GM18520 (cell line): ENCODE data around the gene UBE2O.

ENCODE experiments used
- ATAC-seq: cut with Tn5 transposase; IDR thresholded peaks from one replicate; pipeline ENCODE4 v1.9.1; 2021; ENCODE audit not compliant: unreplicated experiment

The UBE2O gene

DNA sequence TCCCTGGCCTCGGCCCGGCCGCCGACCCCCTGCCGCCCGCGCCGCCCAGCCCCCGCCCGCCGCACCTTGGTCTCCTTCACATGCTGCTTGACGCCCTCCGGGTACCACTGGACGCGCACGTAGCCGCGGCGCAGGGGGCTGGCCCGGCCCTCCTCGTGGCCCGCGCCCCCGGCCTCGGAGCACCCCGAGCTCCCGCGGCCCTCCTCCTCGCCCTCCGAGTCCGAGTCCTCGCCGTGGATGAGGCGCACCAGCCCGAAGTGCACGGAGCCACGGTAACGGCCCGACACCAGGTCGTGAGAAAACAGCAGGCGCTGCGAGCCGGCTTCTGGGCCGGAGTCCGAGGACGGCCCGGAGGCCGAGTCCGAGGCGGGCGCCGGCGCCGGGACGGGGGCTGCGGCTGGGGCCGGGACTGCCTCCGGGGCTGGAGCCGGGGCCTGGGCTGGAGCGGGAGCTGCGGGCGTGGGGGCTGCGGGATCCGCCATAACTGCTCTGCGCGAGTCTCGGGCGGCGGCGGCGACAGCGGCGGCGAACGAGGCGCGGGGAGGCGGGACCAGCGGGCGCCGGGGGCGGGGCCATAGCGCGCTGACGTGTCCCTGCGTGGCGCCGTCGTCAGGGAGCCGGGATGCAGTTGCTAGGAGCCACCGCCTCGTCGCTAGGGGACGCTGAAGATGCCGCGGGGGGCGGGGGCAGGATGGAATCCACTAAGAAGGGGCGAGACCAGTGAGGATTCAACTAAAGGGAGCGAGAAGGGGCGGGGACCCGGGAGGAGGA, at the start of gene UBE2O:
Gene UBE2O (minus strand): TSS at position 493 of the 771 bp plus-strand sequence. CDS start 11 bp downstream, at position 482.
- ATAC-seq: peak; percentile 91

- ATAC-seq: no peak
Measured at GRCh38 chr17:76501827-76502307, 48.9 kb upstream of the UBE2O start.

GRCh38 chr17:76501018-76501826, 48.3 kb upstream of the UBE2O start, which contains the start of gene RHBDF2:
Gene RHBDF2 (minus strand): TSS chr17:76501423. CDS start chr17:76481524, 19,899 bp downstream.
- ATAC-seq: peak; percentile 35

- ATAC-seq: peak; percentile 2
Measured at GRCh38 chr17:76500747-76501017, 47.7 kb upstream of the UBE2O start.

DNA sequence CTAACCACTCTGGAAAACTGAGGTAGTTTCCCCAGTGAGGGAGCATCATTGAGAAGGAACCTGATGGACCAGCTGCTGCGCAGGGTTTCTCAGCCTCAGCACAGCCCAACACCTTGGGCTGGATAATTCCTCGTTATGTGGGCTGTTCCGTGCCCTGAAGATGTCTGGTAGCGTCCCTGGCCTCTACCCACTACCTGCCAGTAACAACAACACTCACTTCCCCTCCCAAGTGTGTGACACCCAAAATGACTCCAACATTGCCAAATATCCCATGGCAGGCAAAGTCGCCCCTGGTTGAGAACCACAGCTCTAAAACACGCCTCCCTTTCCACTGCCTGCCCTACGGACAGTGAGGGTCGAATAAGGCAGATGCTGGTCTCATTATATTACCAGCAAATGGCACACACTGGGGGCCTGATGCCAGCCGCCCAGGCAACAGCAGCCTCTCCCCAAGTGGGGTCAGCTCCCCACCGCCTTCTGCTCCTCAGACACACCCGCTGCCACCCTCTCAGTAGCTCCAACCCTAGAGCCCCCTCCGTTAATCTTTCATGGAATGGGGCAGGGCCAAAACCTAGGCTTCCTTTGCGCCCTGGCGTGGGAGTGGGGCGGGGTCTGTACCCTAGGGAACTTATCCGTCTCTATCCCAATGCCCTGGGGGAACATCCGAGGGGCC, 47.3 kb upstream of the UBE2O start:
- no peak for ATAC-seq

DNA sequence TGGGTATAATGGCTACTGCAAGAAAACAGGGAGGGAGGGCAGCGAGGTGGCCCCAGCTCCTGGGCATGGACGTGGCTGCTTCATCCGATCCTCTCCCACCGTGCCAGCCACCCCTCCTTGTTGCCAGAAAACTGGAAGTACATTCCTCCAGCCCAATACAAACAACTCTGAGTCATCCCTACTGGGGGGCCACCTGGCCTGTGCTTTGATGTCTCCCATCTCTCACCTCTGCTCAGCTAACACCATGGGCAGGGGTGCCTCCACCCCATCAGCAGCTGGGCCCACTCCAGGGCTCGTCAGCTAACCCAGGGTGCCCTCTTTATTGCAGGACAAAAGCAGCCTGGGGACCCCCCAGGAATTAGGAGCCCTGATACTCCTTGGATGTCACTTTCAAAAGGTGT, 46.3 kb upstream of the UBE2O start:
- ATAC-seq: no peak

GRCh38 chr17:76498876-76499251, 45.9 kb upstream of the UBE2O start:
- ATAC-seq: no peak

GRCh38 chr17:76497979-76498875, 45.3 kb upstream of the UBE2O start:
- no peak for ATAC-seq

GRCh38 chr17:76497699-76497978, 44.7 kb upstream of the UBE2O start:
- ATAC-seq: no peak

DNA sequence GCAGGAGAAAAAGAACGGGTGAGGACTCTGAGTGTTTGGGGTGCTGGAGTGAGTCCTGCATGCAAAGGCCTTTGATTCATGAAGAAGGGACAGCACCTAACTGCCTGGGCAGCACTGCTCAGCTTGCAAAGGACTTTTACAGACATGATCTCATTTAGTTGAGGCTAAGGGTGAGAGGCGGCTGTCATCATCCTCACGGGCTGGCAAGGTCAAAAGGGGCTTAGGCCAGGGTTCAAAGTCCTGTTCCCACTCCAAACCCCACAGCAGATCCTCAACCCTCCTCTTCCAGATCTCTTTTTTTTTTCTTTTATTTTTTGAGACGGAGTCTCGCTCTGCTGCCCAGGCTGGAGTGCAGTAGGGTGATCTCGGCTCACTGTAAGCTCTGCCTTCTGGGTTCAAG, 43.5 kb upstream of the UBE2O start:
- no peak for ATAC-seq

- no peak for ATAC-seq
Measured at GRCh38 chr17:76495663-76496400, 42.9 kb upstream of the UBE2O start.

- no peak for ATAC-seq
Measured at GRCh38 chr17:76493505-76494167, 40.7 kb upstream of the UBE2O start.

DNA sequence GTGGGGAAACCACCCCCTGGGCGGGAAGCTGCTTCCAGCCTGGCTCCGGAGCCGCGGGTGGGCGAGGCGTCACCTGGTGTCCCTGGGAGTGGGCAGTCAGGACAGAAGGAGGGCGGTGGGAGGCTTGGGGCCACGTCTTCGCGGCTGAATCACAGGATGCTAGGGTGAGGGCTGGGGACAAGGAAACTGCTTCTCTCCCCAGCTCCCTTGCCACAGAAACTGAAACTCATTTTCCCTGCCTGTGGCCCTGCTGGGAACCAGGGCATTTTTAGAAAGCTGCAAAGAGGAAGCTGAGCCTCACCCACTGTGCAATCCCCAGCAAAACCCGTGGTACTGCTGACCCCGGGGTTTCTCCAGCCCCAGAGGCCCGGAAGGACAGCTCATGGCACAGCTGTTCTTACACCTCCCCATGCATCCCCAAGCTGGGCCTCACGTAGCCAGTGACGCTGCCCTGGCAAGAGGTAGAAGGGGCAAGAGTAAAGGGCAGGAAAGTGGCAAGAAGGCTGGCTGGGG, 40.1 kb upstream of the UBE2O start:
- ATAC-seq: no peak

DNA sequence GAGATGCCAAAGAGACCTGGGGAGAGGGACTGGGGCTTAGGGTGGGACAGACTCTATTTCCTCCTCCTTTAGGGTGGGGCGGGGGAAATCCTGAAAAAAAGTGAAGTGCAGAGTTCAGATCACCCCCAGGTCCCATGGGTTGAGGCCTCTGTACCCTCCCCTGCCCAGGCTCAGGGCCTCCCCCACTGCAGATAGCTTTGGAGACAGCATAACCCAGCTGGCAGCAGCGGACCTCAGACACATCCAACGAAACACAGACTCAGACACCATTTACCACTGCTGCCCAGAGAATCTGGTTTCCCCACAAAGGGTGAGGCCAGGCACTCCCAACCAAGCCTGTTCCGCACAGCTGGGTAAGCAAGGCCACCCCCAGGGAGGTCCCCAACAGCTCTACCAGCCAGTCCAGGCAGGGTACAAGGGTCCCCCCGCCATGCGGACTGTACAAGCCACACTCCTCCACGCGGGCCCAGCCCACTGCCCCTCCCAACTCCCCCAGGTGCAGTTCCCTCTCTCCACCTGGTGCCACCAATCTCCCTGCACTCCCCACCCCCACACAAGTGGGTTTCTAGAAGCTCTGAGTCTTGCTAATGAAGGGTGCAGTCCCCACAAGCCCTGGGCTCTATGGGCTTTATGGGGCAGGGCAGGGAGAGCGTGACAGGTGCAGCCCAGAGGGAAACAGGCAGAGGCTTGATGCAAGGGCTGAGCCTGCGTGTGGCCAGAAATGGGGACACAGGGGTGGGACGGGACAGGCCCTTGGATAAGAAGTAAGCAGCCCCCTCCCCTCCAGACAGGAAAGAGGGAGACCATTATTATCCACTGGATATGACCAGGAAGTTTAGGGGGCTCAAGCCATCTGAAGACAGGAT, 39.4 kb upstream of the UBE2O start:
- no peak for ATAC-seq

- no peak for ATAC-seq
Measured at GRCh38 chr17:76491271-76492122, 38.5 kb upstream of the UBE2O start.

DNA sequence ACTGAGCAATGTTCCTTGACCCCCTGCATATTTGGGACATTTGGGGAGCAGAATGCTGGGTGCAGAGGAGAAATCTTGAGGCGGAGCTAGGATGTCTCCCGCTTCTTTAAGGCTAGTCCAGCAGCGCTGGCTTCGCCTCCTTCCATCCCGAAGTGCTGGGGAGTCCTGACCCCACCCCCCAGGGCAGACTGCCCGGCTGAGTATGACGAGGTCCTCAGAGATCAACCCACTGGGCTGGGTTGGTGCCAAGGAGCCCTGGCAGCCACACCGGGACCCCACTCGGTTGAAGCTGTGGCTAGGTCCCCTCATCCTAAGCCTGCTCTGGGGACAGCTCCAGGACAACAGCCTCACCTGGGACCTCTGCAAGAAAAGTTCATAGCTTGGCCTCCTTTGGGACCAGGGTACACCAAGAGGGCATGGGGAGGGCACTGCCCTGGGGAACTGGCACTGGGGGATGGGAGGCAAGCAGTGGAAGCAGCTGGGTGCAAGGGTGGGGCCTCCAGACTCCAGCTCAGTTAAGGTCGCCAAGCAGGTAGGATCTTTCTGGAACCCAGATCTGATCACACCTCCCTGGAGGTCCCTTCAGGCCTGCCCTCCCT, 37.3 kb upstream of the UBE2O start:
- no peak for ATAC-seq
